ENCODE data around the gene CUBN. TPM values are rescaled to one million over a fixed set of nuclear protein-coding genes. Genes with fewer than 3 reads are reported as not detected.

Gene CUBN
- polyA plus RNA-seq, 1 experiment = 0.76 TPM

DNA sequence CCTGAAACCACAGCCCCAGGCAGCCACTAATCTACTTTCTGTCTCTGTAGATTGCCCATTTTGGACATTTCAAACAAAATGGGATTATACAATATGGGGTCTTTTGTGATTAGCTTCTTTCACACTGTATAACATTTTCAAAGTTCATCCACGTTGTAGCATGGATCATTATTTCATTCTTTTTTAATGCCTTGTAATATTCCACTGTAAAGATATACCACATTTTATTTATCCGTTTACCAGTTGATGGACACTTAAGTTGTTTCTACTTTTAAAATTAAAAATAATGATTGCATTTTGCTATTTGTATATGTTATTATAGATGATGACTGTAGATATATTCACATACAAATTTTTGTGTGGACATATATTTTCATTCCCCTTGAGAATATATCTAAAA lies 60.7 kb downstream of the CUBN start:
- POLR2A ChIA-PET = no interaction called here
- Histone ChIP-seq H3K4me3 (ENCODE audit: low read depth, low read length) (no peak overlapping the region), H3K9me3 (ENCODE audit: control insufficient read depth, insufficient read depth, low read length) (no peaks in the 10 kb centered on the region), H3K27ac (ENCODE audit: low read depth, low read length) (no peak overlapping the region), H3K27me3 (ENCODE audit: control insufficient read depth, insufficient read depth, low read length) (no peaks in the 10 kb centered on the region)
- TF ChIP-seq, protein P1, sequence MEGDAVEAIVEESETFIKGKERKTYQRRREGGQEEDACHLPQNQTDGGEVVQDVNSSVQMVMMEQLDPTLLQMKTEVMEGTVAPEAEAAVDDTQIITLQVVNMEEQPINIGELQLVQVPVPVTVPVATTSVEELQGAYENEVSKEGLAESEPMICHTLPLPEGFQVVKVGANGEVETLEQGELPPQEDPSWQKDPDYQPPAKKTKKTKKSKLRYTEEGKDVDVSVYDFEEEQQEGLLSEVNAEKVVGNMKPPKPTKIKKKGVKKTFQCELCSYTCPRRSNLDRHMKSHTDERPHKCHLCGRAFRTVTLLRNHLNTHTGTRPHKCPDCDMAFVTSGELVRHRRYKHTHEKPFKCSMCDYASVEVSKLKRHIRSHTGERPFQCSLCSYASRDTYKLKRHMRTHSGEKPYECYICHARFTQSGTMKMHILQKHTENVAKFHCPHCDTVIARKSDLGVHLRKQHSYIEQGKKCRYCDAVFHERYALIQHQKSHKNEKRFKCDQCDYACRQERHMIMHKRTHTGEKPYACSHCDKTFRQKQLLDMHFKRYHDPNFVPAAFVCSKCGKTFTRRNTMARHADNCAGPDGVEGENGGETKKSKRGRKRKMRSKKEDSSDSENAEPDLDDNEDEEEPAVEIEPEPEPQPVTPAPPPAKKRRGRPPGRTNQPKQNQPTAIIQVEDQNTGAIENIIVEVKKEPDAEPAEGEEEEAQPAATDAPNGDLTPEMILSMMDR (IDR thresholded peaks at IDR 0.05; ENCODE audit: low read depth, low read length) = no peak
- DNase-seq (ENCODE audit: low read depth, low spot score) = no peak
- CTCF ChIA-PET = interaction anchor here (1.5 kb wide), 1 partner anchor 225 kb away, joined by 4 read pairs; no protein-coding TSS in a partner anchor

- Histone ChIP-seq H3K4me3 (ENCODE audit: low read depth, low read length) (no peak overlapping the region), H3K27me3 (ENCODE audit: control insufficient read depth, insufficient read depth, low read length) (no peaks in the 10 kb centered on the region), H3K27ac (ENCODE audit: low read depth, low read length) (no peak overlapping the region), H3K9me3 (ENCODE audit: control insufficient read depth, insufficient read depth, low read length) (no peaks in the 10 kb centered on the region)
- DNase-seq (ENCODE audit: low read depth, low spot score) = no peak
- ChIA-PET CTCF (no interaction called here), POLR2A (no interaction called here)
- TF ChIP-seq, protein P1 (IDR thresholded peaks at IDR 0.05; ENCODE audit: low read depth, low read length) = no peak
Observed at GRCh38 chr10:17067376-17068264, 62.0 kb downstream of the CUBN start.

GRCh38 chr10:17066807-17067206 lies 62.8 kb downstream of the CUBN start:
- no peak overlapping the region for H3K27ac ChIP-seq (ENCODE audit: low read depth, low read length)
- CTCF ChIA-PET = no interaction called here
- H3K27me3 ChIP-seq (ENCODE audit: control insufficient read depth, insufficient read depth, low read length) = no peaks in the 10 kb centered on the region
- H3K4me3 ChIP-seq (ENCODE audit: low read depth, low read length) = no peak overlapping the region
- POLR2A ChIA-PET = no interaction called here
- no peak for DNase-seq (ENCODE audit: low read depth, low spot score)
- H3K9me3 ChIP-seq (ENCODE audit: control insufficient read depth, insufficient read depth, low read length) = no peaks in the 10 kb centered on the region
- TF ChIP-seq, protein P1 (IDR thresholded peaks at IDR 0.05; ENCODE audit: low read depth, low read length) = no peak

DNA sequence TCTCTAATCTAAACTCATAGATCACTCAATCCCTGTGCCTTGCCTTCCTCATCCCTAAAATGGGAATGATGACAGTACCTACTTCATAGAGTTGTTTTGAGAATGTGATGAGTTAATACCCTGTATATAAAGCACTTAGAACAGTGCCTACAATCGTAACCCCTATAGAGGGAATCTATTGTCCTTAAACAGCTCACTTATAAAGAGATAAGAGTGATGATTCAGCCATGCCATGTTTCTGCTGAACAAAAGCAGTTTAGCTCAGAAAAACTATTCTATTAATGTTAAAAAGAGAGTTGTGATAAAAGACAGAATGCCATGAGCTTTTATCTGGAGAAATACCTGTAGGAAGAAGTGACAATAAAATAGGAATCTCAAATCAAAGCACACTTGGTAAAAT lies 63.6 kb downstream of the CUBN start:
- no peaks in the 10 kb centered on the region for H3K27me3 ChIP-seq (ENCODE audit: control insufficient read depth, insufficient read depth, low read length)
- no peak overlapping the region for H3K27ac ChIP-seq (ENCODE audit: low read depth, low read length)
- ChIA-PET POLR2A (no interaction called here), CTCF (no interaction called here)
- no peak for DNase-seq (ENCODE audit: low read depth, low spot score)
- H3K4me3 ChIP-seq (ENCODE audit: low read depth, low read length) = no peak overlapping the region
- no peaks in the 10 kb centered on the region for H3K9me3 ChIP-seq (ENCODE audit: control insufficient read depth, insufficient read depth, low read length)
- TF ChIP-seq, protein P1 (IDR thresholded peaks at IDR 0.05; ENCODE audit: low read depth, low read length) = no peak

DNA sequence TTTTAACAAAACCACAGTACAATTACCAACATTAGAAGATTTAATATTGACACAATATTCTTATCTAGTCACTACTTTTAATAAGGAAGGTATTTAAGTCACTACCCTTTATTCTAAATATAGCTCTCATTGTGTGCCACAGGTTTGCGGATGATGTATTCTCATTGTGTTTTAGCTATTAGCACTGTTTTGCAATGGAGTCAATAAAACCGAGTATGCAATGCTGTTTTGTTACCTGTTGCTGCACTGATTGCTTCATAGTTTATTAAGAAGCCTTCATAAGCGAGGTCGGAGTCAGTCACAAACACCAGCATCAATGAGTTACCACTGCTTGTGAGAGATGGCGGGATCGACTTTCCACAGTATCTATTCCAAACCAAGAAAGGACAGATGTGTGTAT lies 64.3 kb downstream of the CUBN start:
- no peak overlapping the region for H3K4me3 ChIP-seq (ENCODE audit: low read depth, low read length)
- TF ChIP-seq, protein P1 (IDR thresholded peaks at IDR 0.05; ENCODE audit: low read depth, low read length) = no peak
- CTCF ChIA-PET = no interaction called here

More for the DNA sequence above, 64.3 kb downstream of the CUBN start:
- DNase-seq (ENCODE audit: low read depth, low spot score) = no peak
- H3K27ac ChIP-seq (ENCODE audit: low read depth, low read length) = no peak overlapping the region
- no peaks in the 10 kb centered on the region for H3K9me3 ChIP-seq (ENCODE audit: control insufficient read depth, insufficient read depth, low read length)
- no peaks in the 10 kb centered on the region for H3K27me3 ChIP-seq (ENCODE audit: control insufficient read depth, insufficient read depth, low read length)
- POLR2A ChIA-PET = no interaction called here
